ENCODE results near the gene KLF13.

The KLF13 gene
- total RNA-seq: 390 to 995 (median 757) reads per million in 4 experiments

GRCh38 chr15:31326156-31326874 lies at the start of gene KLF13:
Gene KLF13 (plus strand): TSS chr15:31326835. CDS start chr15:31327213, 378 bp downstream.
- DNase-seq: peak; percentile 99

GRCh38 chr15:31277335-31278060 lies 49.1 kb upstream of the KLF13 start:
- no peak for DNase-seq

GRCh38 chr15:31278061-31278445 lies 48.6 kb upstream of the KLF13 start:
- DNase-seq: no peak

- no peak for DNase-seq
These were observed 48.0 kb upstream of the KLF13 start for GRCh38 chr15:31278544-31279220.

GRCh38 chr15:31279221-31280045 lies 47.2 kb upstream of the KLF13 start:
- no peak for DNase-seq

GRCh38 chr15:31280046-31280830 lies 46.4 kb upstream of the KLF13 start:
- DNase-seq: no peak

GRCh38 chr15:31280831-31281216 lies 45.8 kb upstream of the KLF13 start:
- DNase-seq: no peak

- DNase-seq: no peak
These were observed 43.6 kb upstream of the KLF13 start for GRCh38 chr15:31283043-31283442.

- DNase-seq: no peak
These were observed 40.8 kb upstream of the KLF13 start for GRCh38 chr15:31285772-31286261.

GRCh38 chr15:31291048-31291578 lies 35.5 kb upstream of the KLF13 start:
- no peak for DNase-seq

- no peak for DNase-seq
These were observed 34.1 kb upstream of the KLF13 start for GRCh38 chr15:31292391-31293015.

- no peak for DNase-seq
These were observed 33.0 kb upstream of the KLF13 start for GRCh38 chr15:31293655-31294054.

- DNase-seq: no peak
These were observed 32.6 kb upstream of the KLF13 start for GRCh38 chr15:31294067-31294466.

- no peak for DNase-seq
These were observed 31.0 kb upstream of the KLF13 start for GRCh38 chr15:31295658-31296057.

- DNase-seq: no peak
These were observed 30.4 kb upstream of the KLF13 start for GRCh38 chr15:31296219-31296645.

- DNase-seq: no peak
These were observed 29.7 kb upstream of the KLF13 start for GRCh38 chr15:31296646-31297574.

- no peak for DNase-seq
These were observed 28.8 kb upstream of the KLF13 start for GRCh38 chr15:31297575-31298456.

- no peak for DNase-seq
These were observed 27.9 kb upstream of the KLF13 start for GRCh38 chr15:31298707-31299172.
